Measurements from ENCODE around the gene SRRT.
"Not testable (repeated sequence)": the region's sequence is repeated elsewhere in the genome, so short reads cannot be mapped to it uniquely, and the experiment has no call there.

Gene SRRT

GRCh38 chr7:100854899-100855298 is 20.0 kb upstream of the SRRT start:
- DNase-seq = not testable (repeated sequence)

GRCh38 chr7:100855515-100855914 is 19.4 kb upstream of the SRRT start:
- no peak for DNase-seq

- no peak for DNase-seq
Measured at GRCh38 chr7:100856871-100857282, 18.0 kb upstream of the SRRT start.

GRCh38 chr7:100859856-100860255 is 15.0 kb upstream of the SRRT start:
- DNase-seq = no peak

- no peak for DNase-seq
Measured at GRCh38 chr7:100860702-100861615, 13.9 kb upstream of the SRRT start.

- no peak for DNase-seq
Measured at GRCh38 chr7:100861616-100861985, 13.3 kb upstream of the SRRT start.

GRCh38 chr7:100863406-100863950 is 11.4 kb upstream of the SRRT start:
- DNase-seq = no peak

- no peak for DNase-seq
Measured at GRCh38 chr7:100864263-100864845, 10.5 kb upstream of the SRRT start.

- DNase-seq = no peak
Measured at GRCh38 chr7:100865372-100865911, 9.5 kb upstream of the SRRT start.

- DNase-seq = peak; percentile 27
Measured at GRCh38 chr7:100865938-100866728, 8.8 kb upstream of the SRRT start.

- no peak for DNase-seq
Measured at GRCh38 chr7:100866729-100867039, 8.2 kb upstream of the SRRT start.

GRCh38 chr7:100867040-100867775 is 7.7 kb upstream of the SRRT start, which contains the start of gene TRIP6:
TSS of gene TRIP6 (plus strand) at chr7:100867387. CDS start at chr7:100867498, 111 bp downstream.
- peak; percentile 90 for DNase-seq

- DNase-seq = peak; percentile 44
Measured at GRCh38 chr7:100867776-100868485, 7.0 kb upstream of the SRRT start.

- DNase-seq = no peak
Measured at GRCh38 chr7:100873599-100874299, 1.2 kb upstream of the SRRT start.

- no peak for DNase-seq
Measured at GRCh38 chr7:100874300-100874576, 665 bp upstream of the SRRT start.

- peak; percentile 42 for DNase-seq
Measured at GRCh38 chr7:100875356-100875751, 451 bp downstream of the SRRT start.

- DNase-seq = no peak
Measured at GRCh38 chr7:100878013-100878412, 3.1 kb downstream of the SRRT start.

GRCh38 chr7:100878685-100879084 is 3.8 kb downstream of the SRRT start:
- no peak for DNase-seq

GRCh38 chr7:100879685-100880261 is 4.9 kb downstream of the SRRT start:
- no peak for DNase-seq

- no peak for DNase-seq
Measured at GRCh38 chr7:100880645-100881044, 5.7 kb downstream of the SRRT start.

All from right kidney (tissue), 1 donor.